SKM-1 (cell line): ENCODE results near the gene PRELID2.
"Not testable (repeated sequence)": the region's sequence is repeated elsewhere in the genome, so short reads cannot be mapped to it uniquely, and the experiment has no call there.

ENCODE experiments used
- DNase-seq: peaks from one replicate; lab custom pipeline; 2025; ENCODE audit not compliant: unreplicated experiment; lab: John Stamatoyannopoulos, UW

PRELID2 gene

DNA sequence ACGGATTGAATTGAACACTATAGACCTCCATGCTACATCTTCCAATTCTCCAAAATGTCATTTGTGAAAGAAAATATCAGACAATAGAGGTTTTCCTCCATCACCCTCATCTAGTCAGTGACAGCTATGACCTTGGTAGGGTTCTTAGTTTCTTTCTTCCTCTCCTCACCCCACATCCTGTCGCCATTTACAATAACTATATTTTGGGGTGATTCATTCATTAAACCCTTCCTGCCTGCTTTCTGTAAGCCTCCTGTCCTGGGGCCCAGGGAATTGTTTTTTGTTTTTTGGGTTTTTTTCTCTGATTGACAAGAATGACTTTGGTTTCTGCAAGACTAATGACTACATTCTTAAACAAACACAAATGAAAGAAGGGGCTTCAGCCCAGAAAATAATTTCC is 82.6 kb downstream of the PRELID2 start:
- DNase-seq = no peak

DNA sequence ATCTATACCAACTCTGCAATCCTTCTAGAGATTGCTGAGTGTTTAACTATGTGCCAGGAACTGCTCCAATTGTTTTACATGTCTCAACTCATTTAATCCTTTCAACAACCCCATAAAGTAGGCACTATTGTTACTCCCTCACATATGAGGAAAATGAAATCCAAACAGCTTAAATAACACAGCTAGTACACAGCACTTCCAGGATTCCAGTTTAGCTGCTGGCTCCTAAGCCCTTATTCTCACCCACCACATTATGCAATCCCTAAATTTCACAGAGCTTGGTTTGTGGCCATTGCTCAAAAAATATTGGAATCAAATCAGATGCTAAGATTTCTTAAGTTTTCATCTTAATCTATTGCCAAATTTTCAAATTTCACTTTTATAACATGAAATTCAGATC is 84.9 kb downstream of the PRELID2 start:
- no peak for DNase-seq

DNA sequence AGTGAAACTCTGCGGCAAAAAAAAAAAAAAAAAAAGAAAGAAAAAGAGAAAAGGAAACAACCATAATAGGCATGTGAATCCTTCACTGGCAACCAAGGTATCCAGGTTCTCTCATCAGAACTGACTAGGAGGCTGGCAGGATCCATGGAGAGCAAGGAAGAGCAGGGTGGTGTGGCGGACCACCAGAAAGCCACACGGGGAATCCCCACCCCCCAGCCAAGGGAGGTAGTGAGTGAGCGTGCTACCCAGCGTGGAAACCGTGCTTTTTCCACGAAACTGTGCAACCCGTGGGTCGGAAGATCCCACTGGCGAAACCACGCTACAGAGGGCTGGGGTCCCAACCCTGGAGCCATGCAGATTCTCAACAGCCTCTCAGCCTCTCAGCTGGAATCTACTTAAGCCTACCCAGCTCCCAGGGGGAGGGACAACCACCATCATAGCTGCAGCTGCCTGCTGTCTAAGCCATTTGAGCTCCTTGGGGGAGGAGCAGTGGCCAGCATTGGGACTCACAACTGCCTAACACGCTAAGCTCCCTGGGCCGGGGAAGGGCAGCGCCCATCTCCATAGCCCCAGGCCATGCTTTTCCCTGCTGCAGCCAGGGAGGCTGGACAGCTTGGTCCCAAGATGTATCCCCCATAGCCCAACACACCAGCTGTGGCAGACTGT is 91.6 kb downstream of the PRELID2 start:
- no peak for DNase-seq

DNA sequence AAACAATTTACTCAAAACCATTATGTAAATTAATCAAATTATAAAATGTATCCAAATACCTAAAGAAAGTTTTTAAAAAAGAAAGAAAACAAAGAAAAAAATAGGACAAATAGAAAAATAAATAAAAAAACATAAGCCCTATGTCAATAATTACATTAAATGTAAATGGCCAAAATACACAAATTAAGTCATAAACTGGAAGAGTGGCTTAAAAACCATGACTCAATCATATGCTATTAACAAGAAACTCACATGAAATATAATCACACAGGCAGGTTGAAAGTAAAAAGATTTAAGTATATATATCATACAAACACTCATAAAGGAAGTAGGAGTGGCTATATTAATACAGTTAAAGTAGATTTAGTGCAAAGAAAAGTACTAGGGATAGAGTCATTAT is 95.3 kb downstream of the PRELID2 start:
- DNase-seq = no peak

DNA sequence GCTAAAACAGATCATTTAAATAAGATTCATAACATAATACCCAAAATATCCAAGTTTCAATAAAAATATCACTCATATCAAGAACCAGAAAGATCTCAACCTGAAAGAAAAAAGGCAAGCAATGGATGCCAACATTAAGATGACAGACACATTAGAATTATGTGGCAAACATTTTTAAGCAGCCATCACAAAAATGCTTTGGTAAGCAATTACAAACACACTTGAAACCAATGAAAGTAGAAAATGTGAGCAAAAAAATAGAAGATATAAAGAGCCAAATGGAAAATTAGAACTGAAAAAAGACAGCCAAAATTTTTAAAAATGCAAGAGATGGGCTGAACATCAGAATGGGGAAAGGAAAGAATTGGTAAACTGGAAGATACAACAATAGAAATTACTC is 96.9 kb downstream of the PRELID2 start:
- no peak for DNase-seq

DNA sequence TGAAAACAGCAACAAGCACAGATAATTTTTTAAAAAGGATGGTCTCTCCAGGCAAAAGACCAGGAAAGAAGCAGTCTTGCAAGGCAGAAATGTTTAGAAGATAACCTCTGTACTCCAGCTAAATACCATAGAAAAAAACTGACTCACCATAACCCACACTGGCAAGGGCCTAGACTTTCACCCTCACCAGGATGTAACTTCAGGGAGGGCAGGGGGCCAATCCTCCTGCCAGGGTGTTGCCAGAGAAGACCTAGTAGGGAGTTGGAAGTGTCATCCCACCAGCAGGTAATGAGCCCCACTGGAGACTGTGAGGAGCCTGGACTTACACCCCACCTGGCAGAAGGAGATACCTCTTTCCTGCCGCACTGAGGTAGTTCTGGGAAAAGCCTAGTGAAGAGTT is 97.6 kb downstream of the PRELID2 start:
- DNase-seq = no peak

DNA sequence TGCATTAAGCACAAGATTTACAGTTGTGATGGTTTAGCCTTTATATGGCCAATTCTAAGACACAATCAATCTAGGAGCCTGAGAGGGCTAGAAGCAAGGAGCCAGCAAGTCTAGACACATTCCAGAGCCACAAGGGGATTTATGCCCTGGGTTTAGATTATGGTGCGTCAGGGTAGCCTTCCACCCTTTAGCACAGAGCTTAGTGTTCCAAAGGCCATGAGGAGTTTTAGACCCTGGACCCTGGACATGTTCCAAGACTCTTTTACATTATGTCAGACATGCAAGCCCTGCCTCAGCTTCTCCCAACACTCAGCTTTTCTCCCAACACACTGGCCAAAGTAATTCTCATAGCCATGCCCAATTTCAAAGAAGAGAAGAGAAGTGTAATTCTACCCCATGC is 105.2 kb downstream of the PRELID2 start:
- DNase-seq = not testable (repeated sequence)

DNA sequence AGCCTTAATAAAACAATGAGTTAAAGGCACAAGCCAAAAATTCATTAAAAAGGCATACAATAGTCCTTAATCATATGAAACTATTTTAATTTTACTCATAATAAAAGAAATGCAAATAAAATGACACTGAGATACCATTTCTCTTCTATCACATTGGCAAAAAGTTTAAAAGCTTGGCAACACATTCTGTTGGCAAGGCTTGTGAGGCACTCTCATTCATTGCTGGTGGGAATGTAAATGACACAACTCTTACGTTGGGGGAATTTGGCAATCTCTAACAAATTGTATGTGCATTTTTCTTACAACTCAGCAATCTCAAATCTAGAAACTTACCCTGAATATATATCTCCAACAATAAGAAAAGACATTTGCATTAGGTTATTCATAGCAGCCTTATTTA is 111.6 kb downstream of the PRELID2 start:
- DNase-seq = no peak

DNA sequence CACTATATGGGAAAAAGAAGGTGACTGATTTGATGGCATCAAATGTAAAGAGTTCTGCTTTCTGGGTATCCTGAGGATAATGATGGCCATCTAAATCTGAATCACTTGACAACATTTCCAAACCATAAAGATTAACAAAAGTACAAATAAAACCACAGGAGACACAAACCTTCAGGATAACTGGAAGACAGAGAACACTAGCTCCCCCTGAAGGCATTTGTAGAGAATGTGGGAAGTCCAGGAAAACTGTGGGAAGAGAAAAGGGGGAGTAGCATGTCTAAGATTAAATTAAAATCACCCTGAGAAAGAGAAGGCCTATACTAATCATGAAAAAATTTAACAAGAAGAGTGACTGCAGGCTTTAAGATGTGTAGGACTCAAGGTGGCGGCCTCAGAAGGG is 116.2 kb downstream of the PRELID2 start:
- no peak for DNase-seq

DNA sequence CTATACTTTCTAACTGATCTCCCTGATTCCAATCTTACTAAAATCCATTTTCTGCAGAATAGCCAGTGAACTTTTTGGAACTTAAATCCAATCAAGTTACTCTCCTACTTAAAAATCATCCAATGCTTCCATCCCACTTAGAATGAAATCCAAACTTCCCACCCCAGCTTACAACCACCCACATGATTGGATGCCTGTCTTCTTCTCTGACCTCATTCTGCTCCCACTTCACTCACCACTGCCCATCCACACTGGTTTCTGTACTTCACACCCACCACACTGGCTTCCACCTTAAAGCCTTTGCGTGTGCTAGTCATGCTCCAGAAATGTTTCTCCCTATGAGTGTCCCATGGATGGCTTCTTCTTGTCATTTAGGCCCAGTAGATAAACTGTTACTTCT is 119.7 kb downstream of the PRELID2 start:
- DNase-seq = no peak

DNA sequence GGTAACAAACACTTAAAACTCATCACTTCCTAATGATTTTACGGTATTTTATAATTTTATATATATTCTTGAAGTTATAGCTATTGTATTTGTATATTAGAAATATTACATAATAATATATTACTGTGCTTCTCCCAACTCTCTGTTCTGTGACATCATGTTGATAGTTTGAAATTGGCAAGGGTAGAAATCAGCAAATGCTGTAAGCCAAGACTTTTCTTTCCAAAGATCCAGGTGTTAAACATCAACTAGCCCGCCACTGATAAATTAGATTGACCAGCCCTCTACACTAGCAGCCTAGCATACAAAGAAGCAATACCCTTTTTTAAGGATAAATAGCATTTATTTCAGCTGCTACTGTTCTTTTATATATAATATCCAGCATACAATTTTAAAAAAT is 122.9 kb downstream of the PRELID2 start:
- DNase-seq = no peak

DNA sequence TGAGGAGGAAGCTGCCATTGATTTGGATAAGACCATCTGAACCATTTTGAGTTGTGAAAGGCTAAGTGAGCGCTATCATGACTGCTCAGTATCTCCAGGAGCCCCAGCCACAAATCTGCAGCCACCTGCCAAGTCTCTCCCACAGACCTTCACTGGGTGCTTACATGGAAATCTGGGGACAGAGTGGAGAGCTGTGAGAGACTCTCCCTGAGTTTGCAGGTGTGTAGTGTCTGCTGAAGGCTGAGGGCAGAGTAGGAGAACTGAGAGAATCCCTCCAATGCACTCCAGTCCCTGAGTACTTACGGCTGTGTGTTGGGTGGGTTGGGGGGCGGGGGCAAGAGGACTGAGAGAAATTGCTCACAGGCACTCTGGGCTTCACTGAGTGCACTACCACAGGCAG is 123.7 kb downstream of the PRELID2 start:
- no peak for DNase-seq
